Measurements from ENCODE around the gene G0S2.

G0S2 gene

DNA sequence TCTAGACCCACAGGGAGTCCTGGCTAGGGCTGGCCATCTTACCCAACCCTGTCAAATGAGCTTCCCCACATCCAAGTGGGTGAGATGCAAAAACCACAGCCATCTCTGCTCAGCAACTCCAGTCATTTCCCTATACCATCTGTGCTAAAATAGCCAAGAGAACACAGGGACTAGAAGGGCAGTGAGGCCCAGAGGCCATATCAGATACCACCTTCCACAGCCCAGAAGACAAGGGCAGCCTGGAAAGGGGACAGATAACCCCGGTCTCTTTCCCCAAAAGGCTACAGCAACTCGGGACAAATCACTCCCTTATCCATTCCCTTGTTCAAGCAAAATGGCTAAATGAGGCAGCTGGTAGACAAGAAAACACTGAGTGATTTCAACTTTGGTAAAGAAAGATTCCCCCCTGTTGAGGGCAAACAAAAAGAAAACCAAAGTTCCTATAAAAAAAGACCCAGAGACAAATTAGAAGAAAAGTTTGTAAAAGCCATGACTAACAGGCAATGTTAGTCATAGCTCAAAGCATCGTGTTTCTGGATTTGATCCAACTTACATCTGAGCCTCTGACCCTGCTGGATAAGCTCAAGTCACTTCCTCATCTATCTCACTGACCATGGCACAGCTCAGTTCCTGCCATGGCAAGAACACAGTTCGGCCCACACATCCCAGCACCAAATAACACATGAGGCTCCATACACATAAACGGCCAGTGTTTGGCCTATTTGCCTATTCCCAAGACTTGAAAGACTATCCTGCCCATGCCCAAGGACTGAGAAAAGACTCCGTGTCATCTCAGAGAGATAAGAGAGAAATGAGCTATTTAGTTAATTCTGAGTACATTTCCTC, 26.1 kb upstream of the G0S2 start:
- no peak for DNase-seq

DNA sequence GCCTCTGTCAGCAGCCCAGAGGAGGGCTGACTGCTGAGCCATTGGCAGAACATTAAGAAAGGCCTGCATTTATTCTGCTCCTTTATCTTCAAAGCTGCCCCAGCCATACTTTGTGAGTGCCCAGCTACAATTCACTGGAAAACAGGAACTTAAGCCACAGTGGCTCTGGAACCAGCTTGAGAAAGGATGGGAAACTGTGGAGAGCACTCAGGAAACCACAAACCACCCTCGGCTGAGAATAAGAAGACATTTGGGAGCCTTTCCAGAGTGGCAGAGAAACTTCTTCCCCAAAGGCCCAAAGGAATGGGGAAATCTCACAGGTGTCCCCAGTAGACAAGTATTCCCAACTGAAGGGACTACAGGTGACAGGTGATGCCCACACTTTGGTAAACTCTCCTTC, 24.8 kb upstream of the G0S2 start:
- DNase-seq: no peak

DNA sequence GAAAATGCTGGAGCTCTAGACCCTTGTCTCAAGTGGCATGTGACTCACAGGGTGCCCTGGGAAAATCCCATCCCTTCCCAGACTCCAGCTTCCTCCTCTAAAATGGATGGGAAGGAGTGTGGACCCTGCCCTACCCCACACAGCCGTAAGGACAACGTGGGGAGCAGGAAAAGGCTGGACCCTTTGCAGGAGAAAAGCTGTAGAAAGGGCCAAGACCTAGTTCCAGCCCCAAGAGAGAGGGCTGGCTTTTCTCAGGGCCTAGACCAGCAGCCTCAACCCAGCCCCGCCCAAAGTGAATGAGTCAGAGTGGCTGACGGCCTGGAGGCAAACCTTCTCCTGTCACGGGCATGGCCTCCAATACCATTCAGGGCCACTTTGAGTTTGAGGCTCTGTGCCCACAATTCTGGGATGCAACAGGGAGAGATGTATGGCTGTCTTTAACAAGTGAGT, 24.0 kb upstream of the G0S2 start:
- no peak for DNase-seq

DNA sequence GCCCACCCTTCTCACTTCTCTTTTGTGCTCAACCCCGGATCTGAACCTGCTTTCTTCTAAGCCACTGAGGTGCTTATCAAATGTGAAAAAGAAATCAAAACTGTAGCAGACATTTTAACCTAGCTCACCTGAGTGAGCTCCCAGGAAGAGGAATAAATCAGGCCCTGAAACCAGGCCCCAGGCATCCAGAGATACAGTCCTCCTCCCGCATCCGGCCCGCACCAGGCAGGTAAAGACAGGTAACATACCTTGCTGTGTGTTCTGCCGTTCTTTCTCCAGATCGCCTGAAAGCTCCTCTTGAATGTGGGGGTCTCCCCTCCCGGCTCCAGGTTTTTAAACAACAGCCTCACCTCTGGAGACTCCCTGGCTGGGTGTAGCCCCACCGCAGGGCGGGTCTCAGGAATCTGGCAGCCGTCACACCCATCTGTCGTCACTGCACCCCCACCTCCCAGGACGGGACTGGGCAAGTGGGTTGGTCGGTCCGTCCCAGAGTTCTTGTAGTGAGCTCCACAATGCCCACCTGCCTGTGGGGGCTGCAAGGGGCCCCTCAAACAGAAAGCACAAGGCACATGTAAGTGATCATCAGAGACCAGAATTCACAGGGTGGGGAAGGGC, 23.0 kb upstream of the G0S2 start, which contains the start of gene LAMB3:
Gene LAMB3 (minus strand): TSS at position 305 of the 615 bp plus-strand sequence. CDS start 1,481 bp downstream, outside the sequence.
- DNase-seq: no peak

DNA sequence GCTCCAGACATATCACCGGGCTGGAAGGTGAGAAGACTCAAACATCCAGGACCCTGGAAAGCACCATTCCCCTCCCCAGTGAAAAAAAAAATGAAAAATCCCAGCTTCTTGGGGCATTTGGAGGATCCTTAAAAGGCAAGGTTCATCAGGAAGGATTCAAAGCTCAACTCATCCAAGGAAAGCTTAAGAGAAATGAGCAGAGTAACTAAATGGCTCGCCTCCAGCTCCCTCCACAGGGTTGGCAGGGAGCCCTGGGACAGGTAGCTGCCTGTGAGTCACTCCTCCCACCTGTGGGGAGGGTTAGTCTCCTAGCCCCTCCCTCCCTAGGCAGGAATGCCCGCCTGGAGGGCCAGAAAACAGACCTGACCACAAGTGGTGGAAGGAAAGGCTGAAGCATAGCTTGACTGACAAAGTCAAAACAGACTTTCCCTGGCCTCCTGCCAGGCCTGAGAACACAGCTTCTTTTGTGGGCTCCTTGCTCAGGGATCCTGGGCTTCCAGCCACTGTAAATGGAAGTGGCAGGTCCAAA, 22.3 kb upstream of the G0S2 start:
- DNase-seq: no peak

DNA sequence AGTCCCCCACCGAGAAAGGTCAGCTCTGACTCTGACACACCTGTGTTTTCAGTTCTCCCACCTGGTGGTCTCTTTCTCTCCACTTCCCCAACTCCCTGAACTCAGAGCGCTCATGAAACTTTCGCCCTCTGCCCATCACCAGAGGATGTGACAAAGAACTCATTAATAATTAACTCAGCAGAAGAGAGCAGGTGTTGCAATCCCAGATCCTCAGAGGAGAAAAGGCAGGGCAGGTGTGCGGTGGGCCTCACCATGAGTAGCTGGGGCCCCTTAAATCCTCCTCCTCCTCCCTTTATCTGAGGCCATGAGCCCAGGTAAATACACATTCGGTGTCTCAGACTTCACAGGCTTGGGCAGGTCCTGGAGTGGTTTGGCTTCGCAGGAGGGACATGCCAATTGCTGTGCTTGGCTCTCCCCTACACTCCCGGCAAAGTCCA, 21.3 kb upstream of the G0S2 start:
- no peak for DNase-seq

DNA sequence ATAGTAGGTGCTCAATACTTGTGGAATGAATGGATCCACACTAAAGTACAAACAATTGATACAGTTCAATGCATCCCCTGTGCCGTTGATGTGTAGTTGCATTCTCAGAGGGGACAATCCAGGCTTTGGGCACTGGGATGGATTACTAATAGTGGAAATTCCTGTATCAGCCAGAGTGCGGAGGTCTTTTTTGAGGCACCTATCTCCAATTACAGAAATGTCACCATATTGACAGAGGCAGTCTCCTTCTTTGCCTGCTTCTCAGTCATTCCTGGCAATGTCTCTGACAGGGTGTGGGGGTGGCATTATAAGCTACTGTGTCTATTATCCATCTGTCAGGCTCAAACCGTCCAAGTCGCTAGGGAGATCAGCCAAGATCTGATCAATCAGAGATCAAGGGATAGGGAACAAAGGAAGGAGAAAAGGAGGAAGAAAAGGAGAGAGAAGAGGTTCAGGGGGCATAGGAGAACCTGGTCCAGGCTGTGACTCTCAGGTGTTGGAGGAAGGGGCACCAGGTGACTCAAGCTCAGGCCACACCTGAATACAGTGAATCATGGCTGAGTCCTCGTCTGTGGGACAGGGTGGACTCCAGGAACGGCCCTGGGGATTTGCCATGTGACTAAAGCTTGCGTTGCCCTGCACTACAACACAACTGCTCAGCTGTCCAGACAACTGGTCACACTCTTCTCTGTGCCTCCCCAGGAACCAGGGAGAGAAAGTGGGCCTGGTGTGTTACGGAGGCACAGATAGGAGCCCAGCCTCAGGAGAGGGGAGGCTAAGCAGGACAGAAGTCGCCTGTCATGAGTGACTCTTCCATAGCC, 19.6 kb upstream of the G0S2 start:
- no peak for DNase-seq

DNA sequence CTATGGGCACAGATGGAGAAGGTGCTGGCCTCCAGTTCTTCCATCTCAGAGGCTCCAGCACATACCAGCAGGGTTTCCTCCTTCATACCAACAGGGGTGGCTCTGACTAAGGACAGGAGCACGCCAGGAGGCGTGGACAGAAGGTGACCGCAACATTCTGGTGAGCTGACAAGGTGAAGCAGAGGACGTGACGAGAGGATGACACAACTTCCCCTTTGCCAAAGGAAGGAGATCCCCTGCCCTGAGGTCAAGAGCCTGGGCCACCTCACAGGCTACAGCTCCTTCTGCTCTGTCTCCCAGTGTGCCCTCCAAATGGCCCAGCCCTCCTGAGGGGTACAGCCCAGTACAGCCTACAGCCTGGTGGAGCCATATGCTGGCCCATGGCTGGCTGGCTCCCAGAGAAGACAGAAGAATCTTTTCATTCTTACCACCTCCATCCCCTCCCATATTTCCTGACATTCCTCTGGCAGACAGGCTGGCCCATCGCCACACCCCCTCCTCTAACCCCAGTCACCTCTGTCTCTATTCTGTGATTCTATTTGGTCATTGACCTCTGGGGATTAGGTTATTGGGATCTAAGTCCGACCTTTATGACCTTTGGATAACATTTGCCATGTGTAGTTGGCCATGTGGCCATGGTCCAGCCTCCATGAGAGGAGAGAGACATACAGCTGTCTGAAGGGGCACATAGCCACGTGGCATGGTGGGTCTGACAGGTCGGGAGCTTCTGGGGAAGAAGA, 17.9 kb upstream of the G0S2 start:
- no peak for DNase-seq

DNA sequence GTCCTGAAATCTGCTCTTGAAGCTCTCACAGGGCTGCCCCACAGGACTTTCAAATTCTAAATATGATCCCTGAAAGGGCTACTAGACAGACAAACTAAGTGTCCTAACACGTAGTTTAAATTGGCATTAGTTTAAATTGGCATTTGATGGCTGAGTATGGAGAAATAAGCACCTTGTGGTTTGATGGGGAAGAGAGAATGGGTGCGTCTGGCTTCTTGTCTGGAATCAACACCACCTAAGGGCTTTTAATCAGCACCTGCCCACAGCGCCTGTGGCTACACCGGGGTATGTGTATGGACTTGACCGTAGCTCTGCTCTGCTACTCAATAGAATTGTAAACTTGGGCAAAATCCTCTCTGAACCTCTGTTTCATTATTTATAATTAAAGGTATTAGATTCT, 17.3 kb upstream of the G0S2 start:
- no peak for DNase-seq

DNA sequence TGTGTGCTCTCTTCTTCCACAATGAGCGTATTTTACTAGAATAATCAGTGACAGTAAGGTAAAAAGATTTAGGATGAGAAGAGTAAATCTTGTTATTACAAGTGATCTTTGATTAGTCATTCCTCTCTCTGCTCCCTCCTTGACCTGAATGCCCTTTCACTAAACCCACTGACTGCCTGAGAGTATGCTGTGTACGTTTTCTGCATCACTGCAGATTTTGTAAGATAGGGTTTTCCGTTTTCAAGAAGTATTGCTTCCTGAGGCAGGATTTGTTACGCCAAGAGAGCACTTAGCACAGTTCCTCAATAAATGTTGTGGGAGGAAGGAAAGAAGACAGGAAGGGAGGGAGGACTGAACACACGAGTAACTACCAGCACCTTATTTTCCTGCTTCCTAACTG, 15.3 kb upstream of the G0S2 start:
- DNase-seq: no peak

DNA sequence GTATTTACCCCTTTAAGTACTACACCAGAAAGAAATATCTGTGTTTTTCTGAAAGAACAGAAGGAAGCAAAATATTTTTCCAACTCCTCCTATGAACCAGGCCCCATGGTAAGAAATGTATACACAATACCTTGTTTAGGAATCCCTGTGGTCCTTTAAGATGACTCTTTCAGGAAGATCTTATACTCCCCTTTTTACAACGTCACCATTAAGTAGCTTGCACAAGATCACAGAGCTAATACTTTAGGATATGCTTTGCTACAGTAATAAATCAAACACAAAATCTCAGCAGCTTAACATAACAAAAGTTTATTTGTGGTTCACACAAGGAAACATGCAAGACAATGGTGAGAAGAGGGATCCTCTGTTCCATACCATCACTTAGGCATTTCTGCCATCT, 14.1 kb upstream of the G0S2 start:
- no peak for DNase-seq

DNA sequence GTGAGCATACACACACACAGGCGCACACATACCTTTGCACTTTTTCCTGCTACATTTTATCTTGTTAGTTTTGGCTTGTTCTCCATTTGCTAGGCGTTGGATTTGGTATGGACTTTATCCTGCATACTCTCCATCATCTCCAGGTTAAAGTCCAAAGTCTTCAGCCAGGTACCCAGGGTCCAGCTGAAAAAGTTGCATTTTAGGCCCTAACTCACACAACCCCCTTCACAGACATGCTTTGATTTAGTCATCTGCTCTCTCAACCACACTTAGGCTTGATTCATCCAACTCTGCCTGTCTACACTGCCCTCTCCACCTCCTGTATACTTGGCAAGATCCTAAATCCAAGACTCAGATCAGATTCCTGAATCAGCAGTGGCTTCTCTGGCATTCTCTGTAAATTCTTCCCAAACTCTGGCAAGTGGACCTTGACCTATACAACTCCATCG, 12.3 kb upstream of the G0S2 start:
- no peak for DNase-seq

DNA sequence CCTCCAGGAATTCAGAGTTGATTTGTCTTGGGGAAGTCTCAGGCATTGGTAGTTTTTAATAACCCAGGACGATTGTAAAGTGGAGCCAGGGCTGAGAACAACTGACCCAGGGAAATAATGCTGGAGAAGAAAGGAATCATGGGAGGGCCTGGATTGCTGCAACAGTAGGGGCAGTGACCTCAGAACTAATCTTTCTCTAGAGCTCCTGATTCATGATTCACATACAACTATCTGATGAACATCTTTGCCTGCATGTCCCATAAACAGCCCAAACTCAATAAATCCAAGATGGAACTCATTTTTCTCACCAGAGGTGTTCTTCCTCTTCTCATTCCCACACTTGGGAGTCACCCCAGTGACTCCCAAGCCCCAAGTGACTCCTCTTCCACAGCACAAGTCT, 8.1 kb upstream of the G0S2 start:
- no peak for DNase-seq

DNA sequence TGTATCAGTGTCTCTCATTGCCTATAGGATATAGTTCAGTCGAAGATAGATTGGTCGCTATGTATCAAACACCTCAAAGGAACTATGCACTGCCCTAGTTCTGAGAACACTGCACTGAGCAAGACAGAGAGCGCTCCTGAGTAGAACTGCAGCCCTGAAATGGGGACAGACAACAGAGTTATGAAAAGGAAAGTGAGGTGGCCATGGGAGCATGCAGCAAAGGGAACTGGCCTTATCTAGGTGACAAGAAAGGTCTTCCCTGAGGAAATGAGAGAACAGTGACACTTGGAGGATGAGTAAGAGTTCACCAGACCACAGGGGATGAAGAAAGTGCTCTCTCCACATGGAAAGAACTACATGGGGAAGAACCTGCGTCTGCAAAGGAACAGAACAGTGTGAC, 7.5 kb upstream of the G0S2 start:
- no peak for DNase-seq

DNA sequence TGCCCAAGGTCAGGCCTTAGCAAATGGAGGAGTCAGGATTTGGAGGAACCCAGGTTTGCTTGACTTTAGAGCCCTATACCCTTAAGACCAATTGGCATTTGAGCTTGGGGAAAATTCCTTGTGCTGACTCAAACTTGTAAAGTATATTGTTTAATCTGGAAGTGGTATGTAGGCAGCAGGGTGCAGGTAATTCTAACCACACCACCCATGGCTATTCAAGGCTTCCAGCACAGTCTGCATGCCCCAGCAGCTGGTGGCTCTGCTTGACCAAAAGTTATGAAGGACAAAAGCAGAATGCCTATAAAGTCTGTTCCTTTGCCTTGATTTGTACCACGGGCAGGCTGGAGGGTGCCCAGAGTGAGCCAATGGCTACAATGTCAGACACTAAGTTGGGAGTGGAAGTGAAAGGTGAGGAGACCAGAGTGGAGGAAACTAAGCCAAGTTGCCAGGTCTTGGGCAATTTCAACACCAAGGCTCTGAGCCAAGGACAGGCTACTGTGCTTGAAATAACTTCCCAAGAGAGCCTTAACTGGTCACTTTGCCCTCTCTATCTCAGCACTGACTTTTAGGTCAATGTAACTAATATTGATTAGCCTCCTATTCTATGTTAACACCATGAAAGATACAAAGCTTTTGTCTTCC, 4.7 kb upstream of the G0S2 start:
- no peak for DNase-seq

DNA sequence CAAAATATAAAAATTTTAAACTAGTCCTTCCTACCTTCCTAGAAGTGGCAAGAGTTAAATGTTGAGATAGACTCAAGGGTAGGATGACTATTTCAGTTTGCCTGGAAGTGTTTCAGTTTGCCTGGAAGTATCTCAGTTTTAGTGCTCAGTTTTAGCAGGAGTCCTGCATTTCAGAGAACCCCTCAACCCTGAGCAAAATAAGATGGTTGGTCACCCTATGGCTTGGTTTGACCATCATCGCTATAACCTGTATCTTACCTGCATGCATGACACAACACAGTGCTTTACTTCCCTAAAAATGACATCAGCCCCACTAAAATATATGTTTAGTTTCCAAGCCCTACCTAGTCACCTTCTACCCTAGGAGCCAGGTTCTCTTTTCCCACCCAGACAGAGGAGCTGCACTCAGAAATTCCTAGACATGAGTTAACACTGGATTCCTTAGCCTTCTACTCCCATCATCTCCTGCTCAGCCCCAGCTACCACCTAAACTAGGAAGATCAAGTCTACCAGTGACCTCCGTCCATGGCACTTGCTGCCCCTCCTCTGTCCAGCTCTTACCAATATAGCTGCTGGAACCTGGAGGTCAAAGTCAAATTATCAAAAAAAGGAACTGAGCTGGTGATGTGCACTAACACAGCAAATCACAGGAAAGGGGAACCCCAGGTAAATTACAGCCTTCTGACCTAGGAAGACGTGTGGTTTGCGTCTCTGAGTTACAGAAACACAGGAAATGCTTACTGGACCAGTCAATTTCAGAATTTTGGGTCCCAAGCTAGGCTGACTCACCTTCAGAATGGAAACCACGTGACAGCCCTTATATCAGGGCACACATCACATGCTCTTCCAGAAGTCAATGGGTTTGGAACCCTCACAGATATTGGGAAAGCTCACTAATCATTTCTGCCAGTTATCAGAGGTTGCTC, 2.2 kb upstream of the G0S2 start:
- DNase-seq: no peak

DNA sequence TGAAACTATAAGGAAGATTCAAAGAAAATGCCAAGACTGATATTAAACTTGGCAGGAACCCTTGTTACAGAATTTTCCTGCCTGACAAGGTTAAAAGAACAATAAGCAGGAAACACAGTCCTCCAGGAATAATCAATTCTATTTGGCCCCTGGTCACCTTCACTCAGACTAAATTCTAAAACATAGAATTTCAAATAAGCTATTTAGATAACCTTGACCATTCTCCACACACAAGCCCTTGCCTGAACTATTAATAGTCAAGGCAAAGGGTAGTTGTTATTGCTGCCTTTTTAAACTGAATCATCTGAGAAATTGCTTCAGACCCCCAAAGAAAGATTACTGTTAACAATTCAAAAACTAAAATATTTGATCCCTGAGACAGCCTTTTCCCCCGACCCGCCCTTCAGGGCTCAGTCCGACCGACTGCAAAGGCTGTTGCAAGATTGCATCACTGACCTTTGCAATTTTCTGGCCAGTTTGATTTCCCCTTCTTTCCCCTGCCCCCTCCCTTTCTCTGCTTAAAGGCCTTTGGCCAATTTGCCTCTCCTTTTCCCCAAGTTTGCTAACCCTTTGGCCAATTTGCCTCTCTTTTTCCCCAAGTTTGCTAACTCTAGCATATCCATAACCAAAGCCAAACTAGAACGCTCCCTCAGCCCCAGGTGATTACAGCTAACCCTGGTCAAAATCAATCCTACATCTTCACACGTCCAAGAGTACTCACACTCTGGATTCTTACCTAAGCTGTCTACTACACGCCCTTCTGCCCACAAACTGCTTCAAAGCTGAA, 1.4 kb upstream of the G0S2 start:
- no peak for DNase-seq

DNA sequence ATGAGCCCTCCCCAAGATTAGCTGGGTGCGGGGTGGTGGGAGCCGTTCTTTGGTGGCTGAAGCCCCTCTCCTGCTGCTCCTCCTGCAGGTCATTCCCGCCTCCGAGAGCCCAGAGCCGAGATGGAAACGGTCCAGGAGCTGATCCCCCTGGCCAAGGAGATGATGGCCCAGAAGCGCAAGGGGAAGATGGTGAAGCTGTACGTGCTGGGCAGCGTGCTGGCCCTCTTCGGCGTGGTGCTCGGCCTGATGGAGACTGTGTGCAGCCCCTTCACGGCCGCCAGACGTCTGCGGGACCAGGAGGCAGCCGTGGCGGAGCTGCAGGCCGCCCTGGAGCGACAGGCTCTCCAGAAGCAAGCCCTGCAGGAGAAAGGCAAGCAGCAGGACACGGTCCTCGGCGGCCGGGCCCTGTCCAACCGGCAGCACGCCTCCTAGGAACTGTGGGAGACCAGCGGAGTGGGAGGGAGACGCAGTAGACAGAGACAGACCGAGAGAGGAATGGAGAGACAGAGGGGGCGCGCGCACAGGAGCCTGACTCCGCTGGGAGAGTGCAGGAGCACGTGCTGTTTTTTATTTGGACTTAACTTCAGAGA, 448 bp downstream of the G0S2 start:
- DNase-seq: peak in 1 of 6 experiments; percentile 19

DNA sequence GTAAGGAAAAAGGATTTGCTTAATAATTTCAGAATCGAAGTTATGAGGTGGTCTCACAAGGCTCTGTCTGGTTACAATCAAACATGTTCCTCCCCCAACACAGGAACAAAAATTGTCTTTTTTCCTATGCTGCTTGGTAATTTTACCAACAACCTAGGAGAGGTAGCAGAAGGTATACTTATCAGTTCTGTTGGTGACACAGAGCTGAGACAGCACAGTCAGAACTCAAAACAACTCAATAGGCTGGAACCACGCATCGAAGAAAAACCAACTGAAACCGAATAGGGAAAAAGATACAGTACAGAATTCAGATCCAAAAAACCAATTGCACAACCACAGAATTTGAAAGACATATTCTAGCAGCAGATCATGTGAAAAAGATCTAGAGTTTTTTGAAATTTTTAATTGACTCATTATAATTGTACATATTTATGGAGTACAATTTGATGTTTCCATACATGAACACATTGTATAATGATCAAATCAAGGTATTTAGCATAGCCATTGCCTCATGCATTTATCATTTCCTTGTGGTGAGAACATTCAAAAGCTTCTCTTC, 3.8 kb downstream of the G0S2 start:
- no peak for DNase-seq

Measured in stimulated activated naive CD4-positive, alpha-beta T cell (primary cell).